Natural killer cell (primary cell): ENCODE results near the gene SF3A2. TPM values are rescaled to one million over a fixed set of nuclear protein-coding genes. Genes with fewer than 3 reads are reported as not detected.

ENCODE experiments used
- ATAC-seq, 3 donors: fragments of 150-1000 bp in 2 of 3; fragments of 200-7000 bp in 1 of 3; cut with Tn5 transposase; 1 replicate in 1 of 3; 2 replicates in 2 of 3; pipeline ENCODE4 v1.10.0; 2021; ENCODE audit warnings: mild to moderate bottlenecking in 2 of 3, moderate library complexity in 2 of 3
- DNase-seq, 2 donors: peaks; one replicate each; pipeline versions ENCODE4 v3.0.0 to v3.0.0-alpha.2; 2013 to 2021; ENCODE audit warnings: mixed read lengths in 1 of 2
- H3K27ac ChIP-seq: one replicate; pipeline ENCODE4 v1.5.1; 2013; ENCODE audit warnings: mild to moderate bottlenecking, low read length
- H3K27me3 ChIP-seq: one replicate; pipeline ENCODE4 v1.6.1; 2013; ENCODE audit warnings: low read length; ENCODE audit not compliant: control insufficient read depth, insufficient read depth
- H3K36me3 ChIP-seq: one replicate; pipeline ENCODE4 v1.6.1; 2013; ENCODE audit warnings: low read length; ENCODE audit not compliant: control insufficient read depth, insufficient read depth
- H3K4me1 ChIP-seq: one replicate; pipeline ENCODE4 v1.6.1; 2013; ENCODE audit warnings: low read length; ENCODE audit not compliant: control insufficient read depth, insufficient read depth
- H3K4me3 ChIP-seq: one replicate; pipeline ENCODE4 v1.5.1; 2013; ENCODE audit warnings: low read length
- H3K9me3 ChIP-seq: one replicate; pipeline ENCODE4 v1.6.1; 2013; ENCODE audit warnings: low read length; ENCODE audit not compliant: control insufficient read depth, insufficient read depth
- H3K27ac Mint-ChIP-seq, 2 donors: one replicate each; pipeline ENCODE4 v1.8.0; 2022; ENCODE audit warnings: mild to moderate bottlenecking in 2 of 2, mixed read lengths in 2 of 2, moderate library complexity in 1 of 2
- H3K27me3 Mint-ChIP-seq, 2 donors: one replicate each; pipeline ENCODE4 v1.8.0; 2022; ENCODE audit warnings: low read depth in 2 of 2, mixed read lengths in 2 of 2
- H3K36me3 Mint-ChIP-seq: one replicate; pipeline ENCODE4 v1.8.0; 2022; ENCODE audit warnings: mixed read lengths
- H3K4me1 Mint-ChIP-seq, 2 donors: one replicate each; pipeline ENCODE4 v1.8.0; 2022; ENCODE audit warnings: mixed read lengths in 2 of 2
- H3K4me3 Mint-ChIP-seq: one replicate; pipeline ENCODE4 v1.8.0; 2022; ENCODE audit warnings: mild to moderate bottlenecking, moderate library complexity, mixed read lengths
- H3K9me3 Mint-ChIP-seq, 2 donors: one replicate each; pipeline ENCODE4 v1.8.0; 2022; ENCODE audit warnings: mixed read lengths in 2 of 2
- WGBS: methylation state at CpG from one replicate; pipeline ENCODE4 v1.1.7; 2013; ENCODE audit warnings: missing lambda C conversion rate; ENCODE audit not compliant: insufficient coverage; 5-methylcytosine and 5-hydroxymethylcytosine counted together
- intact Hi-C: fragments of 100-400 bp; cut with micrococcal nuclease; formaldehyde crosslinking; loops from one replicate; pipeline ENCODE4 v1.14.2; 2022
- total RNA-seq, 4 donors: library from RNA; stranded (reverse); fragments of 120-200 nt in 1 of 4; gene quantifications; one replicate each; pipeline versions ENCODE4 v1.2.3 to v1.2.4, GENCODE V29; 2013 to 2022
- TF ChIP-seq, protein P1 (sequence below): fragments of 200-600 bp; IDR thresholded peaks from one replicate; pipeline ENCODE4 v1.8.0; 2022; ENCODE audit warnings: antibody characterized with exemption

The SF3A2 gene
- total RNA-seq, 3 donors from 2014 or later (not counting 1 experiment from before 2014, with no cell fraction given): 143 to 165 (median 147) TPM

DNA sequence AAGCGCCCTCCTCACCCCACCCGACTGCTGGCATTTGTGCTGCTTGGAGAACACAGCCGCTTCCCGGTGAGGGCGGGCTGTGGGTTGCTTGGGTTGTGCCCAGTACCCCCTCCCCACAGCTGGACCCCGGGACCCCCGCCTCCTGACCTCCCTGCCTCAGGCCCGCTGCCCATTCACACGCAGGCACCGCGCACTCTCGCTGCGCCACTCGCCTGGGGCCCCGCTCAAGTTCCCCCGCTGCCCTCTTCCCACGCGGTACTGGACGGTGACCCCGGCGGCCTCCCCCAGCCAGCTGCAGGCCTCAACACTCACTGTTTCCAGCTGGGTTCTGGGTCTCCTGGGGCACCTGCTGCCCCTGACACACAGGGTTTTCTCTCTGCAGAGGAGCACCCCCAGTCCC, 16.9 kb upstream of the SF3A2 start:
- Mint-ChIP-seq H3K4me1 (peaks cover 6 to 14% of the 10 kb centered on the region in 2 donors), H3K36me3 (no peaks in the 10 kb centered on the region), H3K27me3 (no peaks in the 10 kb centered on the region), H3K27ac (no peak overlapping the region), H3K4me3 (no peak overlapping the region), H3K9me3 (no peaks in the 10 kb centered on the region)
- 97% methylated on average over 21 of the region's 21 CpGs for WGBS
- TF ChIP-seq, protein P1, sequence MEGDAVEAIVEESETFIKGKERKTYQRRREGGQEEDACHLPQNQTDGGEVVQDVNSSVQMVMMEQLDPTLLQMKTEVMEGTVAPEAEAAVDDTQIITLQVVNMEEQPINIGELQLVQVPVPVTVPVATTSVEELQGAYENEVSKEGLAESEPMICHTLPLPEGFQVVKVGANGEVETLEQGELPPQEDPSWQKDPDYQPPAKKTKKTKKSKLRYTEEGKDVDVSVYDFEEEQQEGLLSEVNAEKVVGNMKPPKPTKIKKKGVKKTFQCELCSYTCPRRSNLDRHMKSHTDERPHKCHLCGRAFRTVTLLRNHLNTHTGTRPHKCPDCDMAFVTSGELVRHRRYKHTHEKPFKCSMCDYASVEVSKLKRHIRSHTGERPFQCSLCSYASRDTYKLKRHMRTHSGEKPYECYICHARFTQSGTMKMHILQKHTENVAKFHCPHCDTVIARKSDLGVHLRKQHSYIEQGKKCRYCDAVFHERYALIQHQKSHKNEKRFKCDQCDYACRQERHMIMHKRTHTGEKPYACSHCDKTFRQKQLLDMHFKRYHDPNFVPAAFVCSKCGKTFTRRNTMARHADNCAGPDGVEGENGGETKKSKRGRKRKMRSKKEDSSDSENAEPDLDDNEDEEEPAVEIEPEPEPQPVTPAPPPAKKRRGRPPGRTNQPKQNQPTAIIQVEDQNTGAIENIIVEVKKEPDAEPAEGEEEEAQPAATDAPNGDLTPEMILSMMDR: no peak
- Histone ChIP-seq H3K4me3 (no peak overlapping the region), H3K36me3 (peaks cover 47% of the 10 kb centered on the region), H3K4me1 (peaks cover 7% of the 10 kb centered on the region), H3K9me3 (no peaks in the 10 kb centered on the region), H3K27me3 (no peaks in the 10 kb centered on the region), H3K27ac (no peak overlapping the region)
- ATAC-seq (no peak), DNase-seq (no peak)
- intact Hi-C loops: no loop called here

DNA sequence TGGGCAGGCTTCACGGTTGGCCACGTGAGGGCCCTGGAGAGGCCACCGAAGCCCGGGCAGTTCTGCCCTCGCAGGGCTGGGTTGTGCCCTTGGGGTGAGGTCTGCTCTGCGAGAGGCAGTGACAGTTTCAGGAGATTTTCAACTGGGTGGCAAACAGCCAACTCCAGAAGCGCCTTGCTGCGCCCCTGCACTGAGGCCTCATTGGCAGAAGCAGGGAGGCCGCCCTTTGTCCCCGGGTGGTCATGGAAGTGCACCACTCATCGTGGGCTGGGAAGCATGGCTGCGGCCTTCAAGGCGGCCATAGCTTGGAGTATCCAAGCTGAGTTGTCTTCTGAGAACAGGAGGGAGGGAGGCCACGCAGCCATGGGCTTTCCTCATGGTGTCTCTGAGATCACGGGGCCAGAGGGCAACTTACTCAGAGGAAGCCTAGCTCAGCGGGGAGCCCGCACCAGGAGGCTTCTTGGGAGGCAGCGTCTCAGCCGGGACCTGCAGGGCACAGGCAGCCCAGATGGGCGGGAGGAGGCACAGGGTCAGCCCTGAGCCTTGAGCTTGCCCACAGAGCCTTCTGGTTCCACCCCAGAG, 15.3 kb upstream of the SF3A2 start:
- ATAC-seq (no peak), DNase-seq (no peak)
- H3K36me3 ChIP-seq: peaks cover 49% of the 10 kb centered on the region
- TF ChIP-seq, protein P1: no peak
- intact Hi-C loops: no loop called here
- no peak overlapping the region for H3K27ac Mint-ChIP-seq
- H3K9me3 ChIP-seq: no peaks in the 10 kb centered on the region
- H3K4me1 Mint-ChIP-seq: peaks cover 6 to 16% of the 10 kb centered on the region in 2 donors
- H3K27me3 ChIP-seq: no peaks in the 10 kb centered on the region
- no peak overlapping the region for H3K4me3 ChIP-seq
- H3K4me3 Mint-ChIP-seq: no peak overlapping the region
- H3K9me3 Mint-ChIP-seq: no peaks in the 10 kb centered on the region
- H3K27me3 Mint-ChIP-seq: no peaks in the 10 kb centered on the region
- H3K36me3 Mint-ChIP-seq: no peaks in the 10 kb centered on the region
- no peak overlapping the region for H3K27ac ChIP-seq
- H3K4me1 ChIP-seq: peaks cover 7% of the 10 kb centered on the region
- WGBS: 98% methylated on average over 20 of the region's 20 CpGs

DNA sequence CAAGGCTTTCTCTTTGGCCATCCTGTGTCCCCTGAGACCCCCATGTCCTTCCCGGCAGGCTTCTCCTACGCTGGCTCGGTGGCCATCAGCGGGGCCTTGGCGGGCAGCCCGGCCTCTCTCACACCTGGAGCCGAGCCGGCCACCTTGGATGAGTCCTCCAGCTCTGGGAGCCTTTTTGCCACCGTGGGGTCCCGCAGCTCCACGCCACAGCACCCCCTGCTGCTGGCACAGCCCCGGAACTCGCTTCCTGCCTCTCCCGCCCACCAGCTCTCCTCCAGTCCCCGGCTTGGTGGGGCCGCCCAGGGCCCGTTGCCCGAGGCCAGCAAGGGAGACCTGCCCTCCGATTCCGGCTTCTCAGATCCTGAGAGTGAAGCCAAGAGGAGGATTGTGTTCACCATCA, 14.7 kb upstream of the SF3A2 start:
- H3K9me3 Mint-ChIP-seq: no peaks in the 10 kb centered on the region
- Histone ChIP-seq H3K4me3 (no peak overlapping the region), H3K36me3 (peaks cover 45% of the 10 kb centered on the region), H3K27ac (no peak overlapping the region), H3K4me1 (peaks cover 7% of the 10 kb centered on the region), H3K27me3 (no peaks in the 10 kb centered on the region), H3K9me3 (no peaks in the 10 kb centered on the region)
- no peak overlapping the region for H3K27ac Mint-ChIP-seq
- ATAC-seq (no peak), DNase-seq (no peak)
- no peaks in the 10 kb centered on the region for H3K36me3 Mint-ChIP-seq
- H3K27me3 Mint-ChIP-seq: no peaks in the 10 kb centered on the region
- intact Hi-C loops: no loop called here
- no peak overlapping the region for H3K4me3 Mint-ChIP-seq
- 95% methylated on average over 20 of the region's 20 CpGs for WGBS
- TF ChIP-seq, protein P1: no peak
- H3K4me1 Mint-ChIP-seq: peaks cover 6 to 14% of the 10 kb centered on the region in 2 donors

DNA sequence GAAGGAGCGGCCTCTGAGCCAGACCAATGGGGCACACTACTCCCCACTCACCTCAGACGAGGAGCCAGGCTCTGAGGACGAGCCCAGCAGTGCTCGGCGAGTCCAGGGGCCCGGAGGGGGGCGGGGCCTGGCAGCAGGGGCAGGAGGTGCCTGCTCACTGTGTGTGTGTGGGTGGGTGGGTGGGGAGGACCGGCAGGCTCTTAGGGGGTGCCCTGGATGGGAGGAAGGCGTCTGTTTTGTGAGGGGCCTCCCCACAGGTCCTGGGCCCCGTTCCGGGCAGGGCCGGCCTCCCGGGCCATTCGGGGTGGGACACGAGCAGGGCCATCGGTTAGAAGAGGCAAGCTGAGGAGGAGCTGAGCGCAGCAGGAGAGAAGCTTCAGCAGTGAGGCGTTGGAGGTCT, 13.2 kb upstream of the SF3A2 start:
- Mint-ChIP-seq H3K27ac (peak overlapping the region in 1 of 2 donors; percentile 77), H3K9me3 (no peaks in the 10 kb centered on the region), H3K4me3 (no peak overlapping the region), H3K36me3 (no peaks in the 10 kb centered on the region), H3K27me3 (no peaks in the 10 kb centered on the region), H3K4me1 (peaks cover 6 to 11% of the 10 kb centered on the region in 2 donors)
- no peak overlapping the region for H3K4me3 ChIP-seq
- peaks cover 37% of the 10 kb centered on the region for H3K36me3 ChIP-seq
- WGBS: 95% methylated on average over 12 of the region's 18 CpGs
- peaks cover 7% of the 10 kb centered on the region for H3K4me1 ChIP-seq
- no peaks in the 10 kb centered on the region for H3K9me3 ChIP-seq
- intact Hi-C loops: no loop called here
- TF ChIP-seq, protein P1: no peak
- no peak overlapping the region for H3K27ac ChIP-seq
- no peak for ATAC-seq
- H3K27me3 ChIP-seq: no peaks in the 10 kb centered on the region
- DNase-seq: no peak
